D721Med (cell line): ENCODE measurements around the gene TTLL3.

Source experiments
- DNase-seq: peaks from one replicate; pipeline ENCODE4 v3.0.0; 2011; ENCODE audit warnings: low spot score; ENCODE audit not compliant: insufficient read length
- FAIRE-seq: peaks from 2 replicates; lab custom pipeline; 2011; peaks lifted over from hg19 to GRCh38; lab: Jason Lieb, UNC
- CTCF ChIP-seq: IDR thresholded peaks from 2 replicates; pipeline ENCODE4 v1.5.1; 2012; ENCODE audit warnings: mild to moderate bottlenecking, control low read depth; ENCODE audit not compliant: insufficient read depth; ENCODE audit errors: missing control alignments

Gene TTLL3

DNA sequence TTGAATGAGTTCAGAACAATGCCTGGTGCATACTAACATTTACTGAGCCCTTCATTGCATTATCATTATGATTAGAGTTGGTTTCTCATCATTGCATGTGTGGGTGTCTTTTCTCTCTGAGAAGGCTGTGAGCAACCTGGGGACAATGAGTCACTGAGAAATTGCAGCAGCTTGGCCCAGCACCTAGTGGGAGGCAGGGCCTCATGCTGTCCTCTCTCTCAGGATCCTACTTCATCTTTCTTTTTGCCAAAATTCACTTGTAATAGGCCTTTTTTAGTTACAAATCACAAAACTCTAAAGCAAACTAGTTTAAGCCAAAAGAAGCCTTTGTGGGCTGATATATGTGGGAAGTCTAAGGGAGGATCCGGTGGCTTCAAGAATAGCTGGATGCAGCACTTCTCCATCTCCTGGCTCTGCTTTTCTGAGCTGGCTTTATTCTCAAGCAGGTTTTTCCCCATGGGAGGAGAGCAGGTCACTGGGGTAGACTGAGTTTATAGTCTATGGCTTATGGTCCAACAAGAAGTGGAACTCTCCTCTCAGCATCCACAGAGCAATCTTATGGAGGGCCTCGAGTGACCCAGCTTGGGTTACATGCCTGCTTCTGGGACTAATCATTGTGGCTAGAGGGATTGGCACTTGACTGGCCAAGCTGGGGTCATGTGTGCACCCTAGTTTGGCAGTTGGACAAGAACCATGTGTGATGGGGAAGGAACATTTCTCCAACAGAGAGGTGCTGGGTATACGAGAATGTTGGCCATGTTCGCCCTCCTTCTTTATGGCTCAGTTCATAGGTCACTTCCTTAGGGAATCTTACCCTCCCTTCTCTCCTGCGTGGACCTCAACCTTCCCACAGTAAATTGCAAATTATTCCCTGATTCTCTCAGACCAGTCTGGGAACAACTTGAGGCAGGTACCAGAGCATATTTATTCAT is 31.7 kb upstream of the TTLL3 start:
- no peak for FAIRE-seq

GRCh38 chr3:9779075-9779593 is 30.9 kb upstream of the TTLL3 start:
- DNase-seq (no peak), FAIRE-seq (no peak)
- no peak for TF ChIP-seq CTCF

More for the DNA sequence above, 31.7 kb upstream of the TTLL3 start:
- DNase-seq = no peak
- TF ChIP-seq CTCF = no peak

DNA sequence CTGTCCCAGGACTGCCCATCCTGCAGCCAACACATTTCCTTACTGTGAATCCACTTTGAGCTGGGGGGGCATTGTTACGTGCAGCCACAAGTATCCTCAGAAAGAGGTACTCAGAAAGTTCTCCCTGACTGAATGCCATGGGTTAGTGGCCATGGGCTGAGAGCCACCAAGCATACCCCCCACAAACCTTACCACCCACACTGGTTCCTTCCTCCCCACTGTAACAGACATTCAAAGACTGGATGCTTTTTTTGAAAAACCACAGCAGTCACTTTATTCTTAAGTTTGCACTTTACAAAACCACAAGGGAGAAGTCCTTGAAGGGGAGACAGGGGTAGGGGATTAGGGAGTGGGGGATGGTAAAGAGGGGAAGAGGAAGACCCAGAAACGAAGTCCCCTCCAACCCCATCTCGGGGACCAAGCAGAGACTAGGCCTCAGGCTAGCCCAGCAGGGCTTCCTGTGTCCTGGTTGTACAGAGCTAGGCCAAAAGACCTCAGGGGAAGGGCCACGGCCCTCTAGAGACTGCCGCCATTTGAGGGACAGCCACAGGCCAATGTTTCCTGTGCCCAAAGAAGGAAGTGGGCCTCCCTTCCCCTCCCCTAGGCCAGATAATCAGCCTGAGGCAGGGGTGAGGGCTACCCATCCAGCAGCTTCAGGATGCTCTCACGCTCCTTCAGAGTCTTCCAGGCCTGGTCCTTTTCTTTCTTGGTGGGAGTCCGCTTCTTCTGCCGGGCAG is 30.2 kb upstream of the TTLL3 start:
- no peak for TF ChIP-seq CTCF
- no peak for FAIRE-seq
- DNase-seq = no peak

GRCh38 chr3:9780458-9780812 is 29.6 kb upstream of the TTLL3 start:
- no peak for FAIRE-seq
- DNase-seq = no peak
- TF ChIP-seq CTCF = no peak

DNA sequence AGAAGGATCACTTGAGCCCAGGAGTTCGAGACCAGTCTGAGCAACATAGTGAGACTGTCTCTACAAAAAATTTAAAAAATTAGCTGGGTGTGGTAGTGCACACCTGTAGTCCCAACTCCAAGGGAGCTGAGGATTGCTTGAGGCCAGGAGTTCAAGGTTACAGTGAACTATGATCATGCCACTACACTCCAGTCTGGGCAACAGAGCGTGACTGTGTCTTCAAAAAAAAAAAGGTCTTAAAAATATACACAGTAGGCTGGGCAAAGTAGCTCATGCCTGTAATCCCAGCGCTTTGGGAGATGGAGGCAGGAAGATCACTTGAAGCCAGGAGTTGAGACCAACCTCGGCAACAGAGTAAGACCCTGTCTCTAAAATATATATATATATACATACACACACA is 29.2 kb upstream of the TTLL3 start:
- TF ChIP-seq CTCF = no peak
- DNase-seq = no peak
- no peak for FAIRE-seq

DNA sequence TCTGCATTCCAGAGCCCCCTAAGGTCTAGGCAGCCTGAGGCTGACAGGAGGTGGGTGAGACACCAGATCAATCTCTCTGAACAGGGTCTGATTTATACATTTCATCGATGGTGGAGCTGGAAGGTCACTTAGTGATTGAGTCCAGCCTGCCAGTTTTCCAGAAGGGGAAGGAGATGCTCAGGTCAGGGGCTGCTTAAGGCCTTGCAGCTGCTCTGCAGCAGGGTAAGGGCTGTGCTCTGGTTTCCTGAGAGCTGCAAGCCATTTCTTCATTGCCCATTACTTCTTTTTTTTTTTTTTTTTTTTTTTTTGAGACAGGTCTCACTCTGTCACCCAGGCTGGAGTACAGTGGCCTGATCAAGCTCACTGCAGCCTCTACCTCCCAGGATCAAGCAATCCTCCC is 28.5 kb upstream of the TTLL3 start:
- no peak for TF ChIP-seq CTCF
- DNase-seq (no peak), FAIRE-seq (no peak)
